Activated CD8-positive, alpha-beta memory T cell treated with anti-CD3 and anti-CD28 coated beads for 1 hour (primary cell): Measurements from ENCODE around the gene GLS2.
A peak's percentile ranks its signal among the peaks of the same experiment; 100 is the strongest.
"Not testable (repeated sequence)": the region's sequence is repeated elsewhere in the genome, so short reads cannot be mapped to it uniquely, and the experiment has no call there.

ENCODE experiments used
- DNase-seq, 2 donors: peaks; one replicate each; pipeline ENCODE4 v3.0.0-alpha.2; 2020; ENCODE audit warnings: low read depth in 1 of 2; ENCODE audit errors: extremely low read depth in 1 of 2

GLS2 gene

DNA sequence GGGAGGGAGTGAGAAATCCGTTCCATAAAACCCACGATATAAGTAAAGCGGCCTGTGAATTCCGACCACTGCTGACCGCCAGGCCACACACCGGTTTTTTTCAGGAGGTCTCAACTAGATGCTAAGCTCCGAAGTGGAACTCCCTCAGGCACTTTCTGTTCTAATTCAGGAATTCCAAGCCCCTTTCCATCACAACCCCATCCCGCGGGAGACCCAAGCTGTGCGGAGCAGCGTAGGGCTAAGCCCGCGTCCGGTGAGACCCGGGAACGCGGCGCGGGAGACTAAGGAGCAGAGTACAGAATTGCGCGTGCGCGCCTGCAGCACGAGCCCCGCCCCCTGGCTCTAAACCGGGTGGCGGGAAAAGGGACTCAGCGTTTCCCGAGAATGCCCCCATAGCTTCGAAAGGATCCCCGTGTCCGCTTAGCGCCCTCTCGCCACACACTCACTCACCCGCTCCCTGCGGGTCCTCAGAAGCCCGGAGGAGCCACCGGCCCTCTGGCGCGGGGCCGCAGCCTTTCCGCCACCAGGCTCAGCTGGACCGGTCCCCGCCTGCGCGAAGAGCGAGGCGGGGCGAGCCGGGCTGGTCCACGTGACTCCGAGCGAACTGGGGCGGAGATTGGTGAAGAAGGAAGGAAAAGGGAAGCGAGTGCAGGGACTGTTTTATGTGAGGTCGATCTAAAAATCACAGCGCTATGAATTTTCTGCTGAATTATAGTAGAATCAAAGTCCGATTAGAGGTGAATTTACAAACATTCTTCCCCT lies 38.9 kb downstream of the GLS2 start, which contains the start of gene TIMELESS:
TSS of gene TIMELESS (minus strand) at position 567 of the 762 bp plus-strand sequence. CDS start 15,256 bp downstream, outside the sequence.
- DNase-seq: peak; percentile 57 to 69

GRCh38 chr12:56443208-56443607 lies 44.8 kb downstream of the GLS2 start:
- DNase-seq: not testable (repeated sequence)

DNA sequence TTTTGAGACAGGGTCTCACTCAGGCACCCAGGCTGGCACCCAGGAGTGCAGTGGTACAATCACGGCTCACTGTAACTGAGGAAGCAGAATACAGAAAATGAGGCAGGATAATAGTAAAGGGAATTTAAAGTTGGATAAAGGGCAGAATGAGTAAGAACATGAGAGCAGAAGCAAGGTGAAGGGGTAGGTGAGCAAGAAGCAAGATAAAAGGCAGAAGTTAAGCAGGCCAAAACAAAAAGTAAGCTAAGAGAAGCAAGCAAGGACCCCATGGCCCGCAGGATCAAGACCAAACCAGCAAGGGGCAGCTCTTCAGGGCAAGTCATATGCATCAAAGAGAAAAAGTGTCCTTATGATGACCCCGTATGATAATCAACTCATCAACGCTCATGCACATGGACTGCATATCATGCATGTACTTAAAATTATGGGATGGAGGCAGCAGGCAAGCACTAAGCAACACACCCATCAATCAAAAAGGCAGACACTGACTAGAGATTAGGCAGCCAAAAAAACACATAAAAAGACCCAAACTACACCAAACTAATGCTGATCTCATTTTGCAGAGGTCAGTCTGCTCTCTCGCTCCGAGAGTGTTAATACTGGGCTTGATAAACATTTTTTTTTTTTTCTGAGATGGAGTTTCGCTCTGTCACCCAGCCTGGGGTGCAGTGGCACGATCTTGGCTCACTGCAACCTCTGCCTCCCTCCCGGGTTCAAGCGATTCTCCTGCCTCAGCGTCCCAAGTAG lies 50.4 kb downstream of the GLS2 start:
- no peak for DNase-seq

DNA sequence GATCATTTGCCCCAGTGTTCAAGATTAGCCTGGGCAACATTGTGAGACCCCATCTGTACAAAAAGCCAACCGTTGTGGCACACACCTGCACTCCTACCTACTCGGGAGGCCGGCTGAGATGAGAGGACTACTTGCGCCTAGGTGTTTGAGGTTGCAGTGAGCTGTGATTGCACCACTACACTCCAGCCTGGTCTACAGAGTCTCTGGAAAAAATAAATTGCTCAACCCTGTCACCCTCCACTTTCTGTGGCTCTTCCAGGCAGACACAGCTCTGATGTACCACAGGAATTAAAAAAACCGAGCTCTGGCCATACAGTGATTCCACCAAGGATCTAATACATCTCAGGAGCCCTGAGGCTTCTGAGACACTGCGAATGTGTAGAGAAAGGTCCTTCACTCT lies 53.1 kb downstream of the GLS2 start:
- no peak for DNase-seq

DNA sequence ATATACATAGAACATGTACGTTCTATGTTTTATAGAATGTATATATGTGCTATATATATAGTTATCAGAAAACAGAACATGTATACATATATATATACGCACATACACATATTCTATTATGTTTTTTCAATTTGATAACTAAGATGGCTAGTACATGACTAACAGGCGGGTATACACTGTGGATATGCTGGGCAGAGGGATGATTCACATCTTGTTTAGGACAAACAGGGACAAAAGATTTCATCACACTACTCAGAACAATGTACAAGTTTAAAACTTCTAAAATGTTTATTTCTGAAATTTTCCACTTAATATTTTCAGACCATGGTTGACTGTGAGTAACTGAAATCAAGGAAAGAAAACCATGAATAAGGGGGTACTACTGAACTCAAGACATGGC lies 56.1 kb downstream of the GLS2 start:
- no peak for DNase-seq

- DNase-seq: no peak
Observed at GRCh38 chr12:56431288-56431687, 56.7 kb downstream of the GLS2 start.

- no peak for DNase-seq
Observed at GRCh38 chr12:56425940-56426438, 62.0 kb downstream of the GLS2 start.

- no peak for DNase-seq
Observed at GRCh38 chr12:56425193-56425592, 62.8 kb downstream of the GLS2 start.
